ENCODE results near the gene BCL2.
A peak's percentile ranks its signal among the peaks of the same experiment; 100 is the strongest.

BCL2 gene

DNA sequence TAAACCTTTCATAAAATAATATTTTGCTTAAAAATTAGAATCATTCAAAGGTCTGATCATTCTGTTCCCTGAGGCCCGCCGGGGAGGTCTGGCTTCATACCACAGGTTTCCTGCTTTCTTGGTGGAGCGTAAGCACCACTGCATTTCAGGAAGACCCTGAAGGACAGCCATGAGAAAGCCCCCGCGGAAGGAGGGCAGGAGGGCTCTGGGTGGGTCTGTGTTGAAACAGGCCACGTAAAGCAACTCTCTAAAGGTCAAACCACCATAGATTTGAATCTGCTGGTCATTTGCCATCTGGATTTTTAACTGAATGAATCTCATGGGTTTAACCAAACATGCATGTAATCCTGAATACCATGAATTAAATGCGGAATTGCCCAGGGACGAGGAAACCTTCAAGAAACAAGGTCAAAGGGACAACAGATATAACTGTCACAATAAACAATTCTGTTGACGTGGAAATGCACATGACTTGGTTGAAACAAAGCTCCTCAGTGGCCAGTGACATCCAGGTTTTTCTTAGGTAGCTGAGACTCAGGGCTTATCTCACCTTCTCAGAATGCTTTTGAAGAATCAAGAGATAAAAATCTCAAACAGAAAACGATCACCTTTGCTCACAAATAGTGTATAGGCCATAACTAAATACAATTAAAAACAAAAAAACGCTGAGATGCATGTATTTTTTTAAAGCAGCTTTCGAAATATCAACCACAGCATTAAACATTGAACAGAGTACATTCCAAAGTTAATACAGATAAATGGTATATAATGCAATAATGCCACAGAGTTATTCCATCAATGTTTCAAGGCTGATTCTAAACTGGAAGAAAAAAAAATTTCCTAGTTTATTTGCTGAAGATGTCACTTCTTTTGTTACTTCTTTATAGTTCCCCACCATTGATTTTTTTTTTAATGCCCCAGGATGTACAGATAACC is 193.2 kb downstream of the BCL2 start:
- TF ChIP-seq, protein P1, sequence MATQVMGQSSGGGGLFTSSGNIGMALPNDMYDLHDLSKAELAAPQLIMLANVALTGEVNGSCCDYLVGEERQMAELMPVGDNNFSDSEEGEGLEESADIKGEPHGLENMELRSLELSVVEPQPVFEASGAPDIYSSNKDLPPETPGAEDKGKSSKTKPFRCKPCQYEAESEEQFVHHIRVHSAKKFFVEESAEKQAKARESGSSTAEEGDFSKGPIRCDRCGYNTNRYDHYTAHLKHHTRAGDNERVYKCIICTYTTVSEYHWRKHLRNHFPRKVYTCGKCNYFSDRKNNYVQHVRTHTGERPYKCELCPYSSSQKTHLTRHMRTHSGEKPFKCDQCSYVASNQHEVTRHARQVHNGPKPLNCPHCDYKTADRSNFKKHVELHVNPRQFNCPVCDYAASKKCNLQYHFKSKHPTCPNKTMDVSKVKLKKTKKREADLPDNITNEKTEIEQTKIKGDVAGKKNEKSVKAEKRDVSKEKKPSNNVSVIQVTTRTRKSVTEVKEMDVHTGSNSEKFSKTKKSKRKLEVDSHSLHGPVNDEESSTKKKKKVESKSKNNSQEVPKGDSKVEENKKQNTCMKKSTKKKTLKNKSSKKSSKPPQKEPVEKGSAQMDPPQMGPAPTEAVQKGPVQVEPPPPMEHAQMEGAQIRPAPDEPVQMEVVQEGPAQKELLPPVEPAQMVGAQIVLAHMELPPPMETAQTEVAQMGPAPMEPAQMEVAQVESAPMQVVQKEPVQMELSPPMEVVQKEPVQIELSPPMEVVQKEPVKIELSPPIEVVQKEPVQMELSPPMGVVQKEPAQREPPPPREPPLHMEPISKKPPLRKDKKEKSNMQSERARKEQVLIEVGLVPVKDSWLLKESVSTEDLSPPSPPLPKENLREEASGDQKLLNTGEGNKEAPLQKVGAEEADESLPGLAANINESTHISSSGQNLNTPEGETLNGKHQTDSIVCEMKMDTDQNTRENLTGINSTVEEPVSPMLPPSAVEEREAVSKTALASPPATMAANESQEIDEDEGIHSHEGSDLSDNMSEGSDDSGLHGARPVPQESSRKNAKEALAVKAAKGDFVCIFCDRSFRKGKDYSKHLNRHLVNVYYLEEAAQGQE (IDR thresholded peaks at IDR 0.05; ENCODE audit: low read depth), result no peak
- TF ChIP-seq, protein P2, sequence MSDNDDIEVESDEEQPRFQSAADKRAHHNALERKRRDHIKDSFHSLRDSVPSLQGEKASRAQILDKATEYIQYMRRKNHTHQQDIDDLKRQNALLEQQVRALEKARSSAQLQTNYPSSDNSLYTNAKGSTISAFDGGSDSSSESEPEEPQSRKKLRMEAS (IDR thresholded peaks at IDR 0.05), result no peak
- no peak for TF ChIP-seq EGR1 (IDR thresholded peaks at IDR 0.05)
- no peak for TF ChIP-seq TEAD4 (IDR thresholded peaks at IDR 0.05)
- no peak for TF ChIP-seq TAF1 (IDR thresholded peaks at IDR 0.05; ENCODE audit: low read depth)
- TF ChIP-seq FOXM1 (IDR thresholded peaks at IDR 0.05; ENCODE audit: borderline replicate concordance, low read depth), result no peak
- TF ChIP-seq ZBTB7A (IDR thresholded peaks at IDR 0.05; ENCODE audit: low read depth), result no peak
- TF ChIP-seq YY1 (IDR thresholded peaks at IDR 0.05; ENCODE audit: low read depth), result no peak
- no peak for TF ChIP-seq CEBPB (IDR thresholded peaks at IDR 0.05)
- no peak for TF ChIP-seq NFIC (IDR thresholded peaks at IDR 0.05)
- TF ChIP-seq EP300 (IDR thresholded peaks at IDR 0.05; ENCODE audit: borderline replicate concordance), result no peak
- TF ChIP-seq CREB1 (IDR thresholded peaks at IDR 0.05; ENCODE audit: low read depth), result no peak
- TF ChIP-seq TCF12 (IDR thresholded peaks at IDR 0.05; ENCODE audit: low read depth), result no peak
- TF ChIP-seq, protein P3, sequence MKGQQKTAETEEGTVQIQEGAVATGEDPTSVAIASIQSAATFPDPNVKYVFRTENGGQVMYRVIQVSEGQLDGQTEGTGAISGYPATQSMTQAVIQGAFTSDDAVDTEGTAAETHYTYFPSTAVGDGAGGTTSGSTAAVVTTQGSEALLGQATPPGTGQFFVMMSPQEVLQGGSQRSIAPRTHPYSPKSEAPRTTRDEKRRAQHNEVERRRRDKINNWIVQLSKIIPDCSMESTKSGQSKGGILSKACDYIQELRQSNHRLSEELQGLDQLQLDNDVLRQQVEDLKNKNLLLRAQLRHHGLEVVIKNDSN (IDR thresholded peaks at IDR 0.05), result no peak

DNA sequence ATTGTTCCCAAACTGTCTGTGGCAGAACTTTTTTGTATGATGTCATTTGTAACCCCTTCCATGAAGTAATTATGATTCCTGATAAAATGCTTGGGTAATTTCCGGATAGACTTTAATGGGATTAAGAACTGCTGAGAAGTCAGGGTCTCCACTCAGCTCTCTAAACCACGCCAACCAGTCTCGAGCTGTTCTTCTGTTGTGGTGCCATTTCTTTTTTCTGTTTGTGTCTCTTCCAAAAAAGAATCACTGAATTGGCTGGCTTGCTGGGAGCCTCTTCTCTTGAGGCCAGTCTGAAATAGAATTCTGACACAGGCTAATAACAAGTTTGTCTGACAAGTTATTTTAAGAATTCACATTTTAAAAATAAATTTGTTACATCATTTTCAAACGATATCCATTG is 198.9 kb downstream of the BCL2 start:
- TF ChIP-seq, protein P1 (IDR thresholded peaks at IDR 0.05; ENCODE audit: low read depth), result no peak
- TF ChIP-seq ZBTB7A (IDR thresholded peaks at IDR 0.05; ENCODE audit: low read depth) (no peak), TEAD4 (IDR thresholded peaks at IDR 0.05) (no peak), CREB1 (IDR thresholded peaks at IDR 0.05; ENCODE audit: low read depth) (no peak), YY1 (IDR thresholded peaks at IDR 0.05; ENCODE audit: low read depth) (no peak), RAD21 (IDR thresholded peaks at IDR 0.05; ENCODE audit: low read depth) (no peak), FOXM1 (IDR thresholded peaks at IDR 0.05; ENCODE audit: borderline replicate concordance, low read depth) (no peak), TAF1 (IDR thresholded peaks at IDR 0.05; ENCODE audit: low read depth) (no peak), EGR1 (IDR thresholded peaks at IDR 0.05) (no peak), CEBPB (IDR thresholded peaks at IDR 0.05) (no peak), EP300 (IDR thresholded peaks at IDR 0.05; ENCODE audit: borderline replicate concordance) (no peak), NFIC (IDR thresholded peaks at IDR 0.05) (no peak), TCF12 (IDR thresholded peaks at IDR 0.05; ENCODE audit: low read depth) (no peak)
- TF ChIP-seq, protein P3 (IDR thresholded peaks at IDR 0.05), result no peak
- TF ChIP-seq, protein P2 (IDR thresholded peaks at IDR 0.05), result no peak

DNA sequence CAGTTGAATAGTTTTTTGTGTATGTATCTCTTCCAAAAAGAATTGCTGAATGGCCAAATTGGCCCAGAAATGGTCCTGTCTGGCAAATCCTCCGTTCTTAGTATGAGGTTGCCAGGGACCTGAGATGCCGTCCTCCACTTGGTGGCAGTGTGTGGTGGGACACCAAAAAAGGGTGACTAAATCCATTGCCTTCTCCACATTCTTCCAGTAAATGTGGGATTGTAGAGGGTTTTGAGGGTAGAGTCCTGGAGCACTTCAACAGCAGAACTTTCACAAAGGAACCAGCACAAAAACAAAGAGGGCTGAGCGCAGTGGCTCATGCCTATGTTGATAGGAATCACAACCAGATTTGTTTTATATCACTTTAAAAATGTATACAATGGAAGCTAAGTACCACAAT is 199.9 kb downstream of the BCL2 start:
- TF ChIP-seq EGR1 (IDR thresholded peaks at IDR 0.05), result no peak
- no peak for TF ChIP-seq CEBPB (IDR thresholded peaks at IDR 0.05)
- peak; percentile 73 for TF ChIP-seq RAD21 (IDR thresholded peaks at IDR 0.05; ENCODE audit: low read depth)
- TF ChIP-seq, protein P3 (IDR thresholded peaks at IDR 0.05), result no peak
- no peak for TF ChIP-seq ZBTB7A (IDR thresholded peaks at IDR 0.05; ENCODE audit: low read depth)
- TF ChIP-seq, protein P1 (IDR thresholded peaks at IDR 0.05; ENCODE audit: low read depth), result no peak
- TF ChIP-seq EP300 (IDR thresholded peaks at IDR 0.05; ENCODE audit: borderline replicate concordance), result no peak

Measured in Ishikawa (cell line).